IPS DF 19.7 (cell line): ENCODE measurements around the gene HOXA2.

Source experiments
- DNase-seq: peaks from one replicate; pipeline ENCODE4 v3.0.0-alpha.2; 2013; ENCODE audit warnings: low read depth, low spot score

The HOXA2 gene

GRCh38 chr7:27078616-27079233 is 23.8 kb downstream of the HOXA2 start:
- no peak for DNase-seq

DNA sequence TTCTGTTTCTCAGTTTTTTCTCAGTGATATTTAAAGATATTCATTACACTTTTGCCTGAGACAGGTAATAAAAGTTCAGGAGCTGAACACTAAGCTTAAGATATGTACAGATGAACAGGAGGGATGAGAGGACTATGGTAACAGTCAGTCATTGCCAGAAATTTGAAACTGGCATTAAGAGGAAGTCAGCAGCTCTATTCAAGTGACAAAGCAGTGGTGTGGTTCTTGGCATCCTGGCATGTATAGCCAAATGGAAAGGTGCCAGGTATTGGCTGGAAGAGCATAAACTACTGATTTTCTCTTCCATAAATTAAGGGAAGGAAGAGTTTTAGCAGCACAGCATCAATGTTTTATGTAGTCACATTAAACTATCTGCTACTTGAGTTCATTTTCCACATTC is 29.4 kb downstream of the HOXA2 start:
- no peak for DNase-seq

DNA sequence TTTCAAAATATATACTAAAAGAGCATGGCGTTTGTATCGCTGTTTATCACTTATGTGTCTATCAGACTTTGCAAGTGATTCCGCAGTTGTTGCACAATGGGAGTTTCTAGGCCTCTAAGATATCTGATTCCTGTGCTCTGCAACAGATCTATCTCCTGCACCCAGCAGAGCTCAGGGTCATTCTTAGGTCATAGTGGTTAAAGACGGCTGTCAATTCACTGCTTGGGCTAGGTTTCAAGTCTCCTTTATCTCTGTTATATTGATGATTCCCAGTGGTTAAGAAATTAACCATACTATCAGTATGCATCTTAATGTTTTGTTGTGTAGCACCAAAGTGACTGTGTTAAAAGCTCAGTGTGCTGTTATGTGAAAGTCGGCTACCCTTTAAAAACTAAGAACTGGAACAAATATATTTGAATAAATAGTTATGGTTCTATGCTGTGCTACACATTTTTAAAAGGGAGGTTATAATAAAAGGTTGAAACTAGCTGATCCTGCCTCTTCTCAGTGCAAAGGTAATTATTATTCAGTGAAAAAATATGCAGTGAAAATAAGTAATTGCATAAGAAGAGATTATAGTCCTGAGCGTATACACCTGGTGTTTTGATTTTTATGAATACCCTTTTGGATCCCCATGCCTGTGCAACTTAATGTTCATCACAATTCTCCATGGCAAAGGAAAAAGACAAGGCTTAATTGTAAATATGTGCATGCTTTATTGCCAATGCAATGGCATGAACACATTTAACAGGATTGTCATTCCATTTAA is 30.7 kb downstream of the HOXA2 start:
- no peak for DNase-seq

- DNase-seq: no peak
Measured at GRCh38 chr7:27068259-27068658, 34.2 kb downstream of the HOXA2 start.

- DNase-seq: no peak
Measured at GRCh38 chr7:27066148-27066547, 36.3 kb downstream of the HOXA2 start.

DNA sequence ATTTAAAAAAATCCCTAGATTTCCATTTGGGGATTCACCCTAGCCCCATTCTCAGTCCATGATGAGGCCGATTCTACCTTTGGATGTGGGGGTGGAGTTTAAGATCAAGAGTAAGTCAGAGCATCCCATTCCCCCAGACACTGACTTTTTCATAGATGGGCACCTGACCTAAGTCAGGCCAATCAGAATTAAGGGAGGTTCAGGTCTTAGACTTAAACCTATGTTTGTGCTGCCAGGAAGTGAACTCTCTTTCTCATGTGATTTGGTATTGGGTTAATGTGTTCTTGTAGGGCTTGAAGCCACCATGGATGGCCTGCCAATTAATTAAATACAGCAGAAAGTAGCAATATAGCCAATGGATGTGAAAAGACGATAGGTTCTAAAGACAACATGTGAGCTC is 36.8 kb downstream of the HOXA2 start:
- no peak for DNase-seq

DNA sequence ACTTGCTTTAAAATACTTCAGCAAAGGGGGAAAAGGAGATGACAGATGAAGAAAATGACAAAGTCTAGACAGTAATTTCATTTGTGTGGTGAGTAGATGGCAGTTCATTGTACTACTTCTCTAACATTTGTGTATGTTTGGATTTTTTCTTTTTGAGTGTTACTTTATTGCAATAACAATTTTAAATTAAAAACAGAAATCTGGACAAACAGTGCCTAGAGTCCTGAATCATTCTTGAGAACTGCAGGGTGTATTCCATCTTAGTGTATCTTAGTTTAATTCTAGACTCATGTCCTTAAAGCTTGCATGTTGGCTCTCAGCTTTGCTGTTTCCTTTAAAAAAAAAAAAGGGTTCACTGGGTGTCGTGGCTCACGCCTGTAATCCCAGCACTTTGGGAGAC is 37.8 kb downstream of the HOXA2 start:
- DNase-seq: no peak

DNA sequence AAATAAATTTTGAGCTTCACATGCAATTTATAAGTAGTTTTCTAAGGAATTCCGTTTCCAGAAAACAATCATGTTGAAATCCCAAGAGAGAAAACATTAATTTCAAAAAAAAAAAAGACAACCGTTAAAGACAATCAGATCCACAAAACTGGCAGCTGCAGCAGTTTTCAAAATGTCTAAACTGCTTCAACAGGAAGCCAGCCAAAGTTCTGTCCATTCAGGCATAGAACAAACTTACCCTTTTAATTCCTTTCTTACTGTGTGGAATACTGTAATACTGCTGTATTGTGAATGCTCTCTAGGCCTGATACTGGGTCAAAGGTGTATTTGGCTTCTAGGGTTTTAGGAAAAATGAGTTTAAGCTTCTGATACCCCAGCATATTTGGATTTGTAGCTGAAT is 38.3 kb downstream of the HOXA2 start:
- DNase-seq: no peak

- DNase-seq: no peak
Measured at GRCh38 chr7:27062946-27063345, 39.5 kb downstream of the HOXA2 start.

DNA sequence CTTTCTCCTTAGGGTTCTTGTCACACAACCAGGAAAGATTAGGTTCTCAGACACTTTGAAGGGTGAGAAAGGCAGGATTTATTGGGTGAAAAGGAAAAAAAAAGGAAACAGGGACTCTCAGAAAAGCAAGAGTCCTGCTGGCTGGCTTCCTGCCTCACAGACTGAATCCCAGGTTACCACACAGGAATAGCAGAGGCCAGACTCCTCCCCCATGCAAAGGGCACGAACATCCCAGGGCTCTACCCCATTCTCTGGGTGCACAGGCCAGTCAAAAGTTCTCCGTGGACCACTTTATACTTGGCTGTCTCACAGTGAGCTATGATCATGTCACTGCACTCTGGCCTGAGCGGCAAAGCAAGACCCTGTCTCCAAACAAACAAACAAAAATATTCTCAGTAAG is 49.3 kb downstream of the HOXA2 start:
- DNase-seq: no peak

GRCh38 chr7:27051451-27051850 is 51.0 kb downstream of the HOXA2 start:
- DNase-seq: no peak
